Natural killer cell treated with Interleukin-12 subunit alpha and Interleukin-12 subunit beta and Interleukin-15 and Interleukin-18, amount 100 ng/mL, for 72 hours (primary cell): ENCODE data around the gene STIM1. TPM values are rescaled to one million over a fixed set of nuclear protein-coding genes. Genes with fewer than 3 reads are reported as not detected.

Source experiments
- ATAC-seq, 2 donors: fragments of 150-1000 bp; cut with Tn5 transposase in 1 of 2; sonication (Bioruptor Pico), chemical (Tn5 transposase) in 1 of 2; 2 replicates each; pipeline ENCODE4 v1.10.0; 2021
- DNase-seq: peaks from one replicate; pipeline ENCODE4 v3.0.0; 2022; ENCODE audit warnings: low spot score
- H3K27ac Mint-ChIP-seq, 2 donors: 1 replicate in 1 of 2; 2 replicates in 1 of 2; pipeline ENCODE4 v1.8.0; 2022; ENCODE audit warnings: mixed read lengths in 2 of 2, mild to moderate bottlenecking in 1 of 2, moderate library complexity in 1 of 2
- H3K27me3 Mint-ChIP-seq, 2 donors: 1 replicate in 1 of 2; 2 replicates in 1 of 2; pipeline ENCODE4 v1.8.0; 2022; ENCODE audit warnings: mixed read lengths in 2 of 2
- H3K36me3 Mint-ChIP-seq: one replicate; pipeline ENCODE4 v1.8.0; 2022; ENCODE audit warnings: mixed read lengths
- H3K4me1 Mint-ChIP-seq, 2 donors: 1 replicate in 1 of 2; 2 replicates in 1 of 2; pipeline ENCODE4 v1.8.0; 2022; ENCODE audit warnings: low read depth in 2 of 2, mixed read lengths in 2 of 2, mild to moderate bottlenecking in 1 of 2
- H3K4me3 Mint-ChIP-seq: one replicate; pipeline ENCODE4 v1.8.0; 2022; ENCODE audit warnings: mixed read lengths
- H3K9me3 Mint-ChIP-seq: 2 replicates; pipeline ENCODE4 v1.8.0; 2022; ENCODE audit warnings: mixed read lengths
- total RNA-seq, 2 donors: library from RNA; stranded (reverse); gene quantifications; one replicate each; pipeline ENCODE4 v1.2.3, GENCODE V29; 2022

The STIM1 gene
- total RNA-seq, 2 donors from 2014 or later = 83.9 to 85.9 TPM

DNA sequence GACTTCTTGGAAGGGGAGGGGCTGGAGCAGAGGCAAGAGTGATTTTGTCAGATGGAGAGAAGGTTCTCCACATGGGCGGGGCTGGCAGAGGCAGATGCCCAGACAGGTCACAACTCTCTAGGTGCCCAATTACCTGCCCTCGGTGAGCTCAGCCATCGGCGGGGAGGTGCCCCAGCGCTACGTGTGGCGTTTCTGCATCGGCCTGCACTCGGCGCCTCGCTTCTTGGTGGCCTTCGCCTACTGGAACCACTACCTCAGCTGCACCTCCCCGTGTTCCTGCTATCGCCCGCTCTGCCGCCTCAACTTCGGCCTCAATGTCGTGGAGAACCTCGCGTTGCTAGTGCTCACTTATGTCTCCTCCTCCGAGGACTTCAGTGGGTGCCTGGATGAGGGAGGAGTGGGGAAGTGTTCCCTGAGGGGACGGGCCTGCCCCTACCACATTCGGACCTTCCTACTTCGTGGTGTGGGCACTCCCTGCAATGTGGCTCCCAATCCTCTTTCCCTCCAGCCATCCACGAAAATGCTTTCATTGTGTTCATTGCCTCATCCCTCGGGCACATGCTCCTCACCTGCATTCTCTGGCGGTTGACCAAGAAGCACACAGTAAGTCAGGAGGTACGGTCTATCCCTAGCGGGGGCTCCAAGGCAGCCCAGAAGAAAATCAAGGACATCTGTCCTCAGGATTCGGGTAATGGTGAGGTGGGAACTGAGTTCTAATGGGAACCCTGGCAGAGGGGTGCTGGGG lies 31.5 kb upstream of the STIM1 start:
- peak overlapping the region in 1 of 2 donors; percentile 78 for H3K27ac Mint-ChIP-seq

DNA sequence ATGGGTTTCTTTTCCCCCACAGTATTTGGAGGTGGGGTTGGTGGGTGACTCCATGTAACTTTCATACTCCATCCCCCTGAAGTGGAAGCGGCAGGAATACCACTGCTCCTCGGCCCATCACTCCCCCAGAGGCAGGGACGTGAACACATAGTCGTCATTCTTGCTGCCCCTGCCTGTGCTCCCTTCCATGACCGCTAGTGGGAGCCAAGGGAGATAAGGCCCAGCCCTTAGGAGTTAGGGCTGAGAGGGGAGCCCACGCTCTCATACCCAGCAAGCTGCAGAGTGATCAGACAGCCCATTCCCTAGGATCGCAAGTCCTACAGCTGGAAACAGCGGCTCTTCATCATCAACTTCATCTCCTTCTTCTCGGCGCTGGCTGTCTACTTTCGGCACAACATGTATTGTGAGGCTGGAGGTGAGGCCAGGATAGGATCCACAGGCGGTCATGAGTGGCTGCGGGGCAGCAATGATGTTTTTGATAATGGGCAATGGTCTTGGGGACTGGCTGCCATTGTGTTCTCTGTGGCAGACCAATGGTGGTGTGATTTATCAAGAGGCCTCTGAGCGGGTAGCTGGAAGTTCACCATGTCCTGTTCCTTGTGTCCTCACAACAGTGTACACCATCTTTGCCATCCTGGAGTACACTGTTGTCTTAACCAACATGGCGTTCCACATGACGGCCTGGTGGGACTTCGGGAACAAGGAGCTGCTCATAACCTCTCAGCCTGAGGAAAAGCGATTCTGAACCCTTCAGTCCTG lies 30.6 kb upstream of the STIM1 start:
- H3K4me1 Mint-ChIP-seq = peaks cover 28 to 34% of the 10 kb centered on the region in 2 donors
- peak overlapping the region; percentile 53 to 78 for H3K27ac Mint-ChIP-seq
- no peak overlapping the region for H3K4me3 Mint-ChIP-seq
- no peaks in the 10 kb centered on the region for H3K9me3 Mint-ChIP-seq
- peak; percentile 80 for DNase-seq
- ATAC-seq = peak; percentile 88 to 91
- H3K36me3 Mint-ChIP-seq = peaks cover 4% of the 10 kb centered on the region
- H3K27me3 Mint-ChIP-seq = no peaks in the 10 kb centered on the region

More for the DNA sequence above, 31.5 kb upstream of the STIM1 start:
- DNase-seq (no peak), ATAC-seq (no peak)
- peaks cover 4% of the 10 kb centered on the region for H3K36me3 Mint-ChIP-seq
- H3K4me1 Mint-ChIP-seq = peaks cover 28 to 31% of the 10 kb centered on the region in 2 donors
- H3K4me3 Mint-ChIP-seq = no peak overlapping the region
- H3K9me3 Mint-ChIP-seq = no peaks in the 10 kb centered on the region
- no peaks in the 10 kb centered on the region for H3K27me3 Mint-ChIP-seq

DNA sequence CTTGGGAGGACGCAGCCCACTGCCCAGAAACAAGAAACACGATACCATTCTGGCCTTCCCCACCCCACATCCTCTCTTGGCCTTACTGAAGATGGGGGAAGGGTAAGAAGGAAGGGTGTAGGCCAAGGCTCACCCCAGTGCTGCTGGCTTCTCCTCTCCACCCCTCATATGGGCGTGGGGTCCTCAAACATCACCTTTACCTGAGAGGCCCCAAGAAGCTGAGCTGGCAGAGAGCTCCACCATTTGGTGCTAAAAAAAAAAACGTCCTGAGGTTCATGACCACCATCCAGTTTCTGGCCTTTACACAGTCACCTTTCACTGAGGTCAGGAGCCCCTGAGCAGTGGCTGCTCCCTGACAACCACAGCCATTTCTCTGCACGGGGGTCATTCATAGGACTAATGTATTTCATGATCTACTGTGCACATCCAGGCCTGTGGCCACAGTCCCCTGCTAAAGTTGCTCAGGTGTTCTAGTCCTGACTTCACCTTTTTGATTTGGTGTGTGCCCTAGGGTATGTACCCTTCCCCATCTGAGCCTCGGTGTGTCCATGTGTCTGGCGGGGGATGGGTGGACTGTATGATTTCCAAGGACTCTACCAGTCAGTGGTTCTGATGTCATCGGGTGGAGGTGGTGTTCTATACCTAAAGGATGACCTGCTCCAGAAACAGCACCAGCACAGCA lies 29.9 kb upstream of the STIM1 start:
- DNase-seq (no peak), ATAC-seq (no peak)
- H3K4me1 Mint-ChIP-seq = peaks cover 34 to 39% of the 10 kb centered on the region in 2 donors
- H3K9me3 Mint-ChIP-seq = no peaks in the 10 kb centered on the region
- peak overlapping the region; percentile 63 to 78 for H3K27ac Mint-ChIP-seq
- peaks cover 4% of the 10 kb centered on the region for H3K36me3 Mint-ChIP-seq
- H3K4me3 Mint-ChIP-seq = no peak overlapping the region
- H3K27me3 Mint-ChIP-seq = no peaks in the 10 kb centered on the region

DNA sequence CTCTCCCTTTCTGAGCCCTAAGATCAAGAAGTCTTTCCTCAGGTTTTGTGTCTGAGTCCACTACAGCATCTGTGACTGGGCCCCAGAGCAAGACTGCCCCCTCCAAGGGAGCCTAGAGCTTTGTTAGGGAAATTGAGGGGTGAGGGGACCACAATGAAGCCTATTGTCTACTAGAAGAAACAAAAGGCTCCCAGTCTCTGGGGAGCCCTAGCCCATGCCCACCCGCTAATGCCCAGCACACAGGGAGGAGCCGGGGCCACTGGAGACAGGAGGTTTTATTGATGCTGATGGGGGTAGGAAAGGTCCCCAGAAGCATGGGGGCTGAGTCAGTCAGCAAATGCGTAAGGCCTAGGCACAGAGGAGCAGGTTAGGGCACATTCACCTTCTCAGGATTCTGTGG lies 28.7 kb upstream of the STIM1 start:
- Mint-ChIP-seq H3K9me3 (no peaks in the 10 kb centered on the region), H3K27me3 (no peaks in the 10 kb centered on the region), H3K4me3 (no peak overlapping the region), H3K27ac (peak overlapping the region; percentile 63 to 78), H3K36me3 (peaks cover 4% of the 10 kb centered on the region), H3K4me1 (peaks cover 45 to 50% of the 10 kb centered on the region in 2 donors)
- no peak for DNase-seq
- no peak for ATAC-seq

DNA sequence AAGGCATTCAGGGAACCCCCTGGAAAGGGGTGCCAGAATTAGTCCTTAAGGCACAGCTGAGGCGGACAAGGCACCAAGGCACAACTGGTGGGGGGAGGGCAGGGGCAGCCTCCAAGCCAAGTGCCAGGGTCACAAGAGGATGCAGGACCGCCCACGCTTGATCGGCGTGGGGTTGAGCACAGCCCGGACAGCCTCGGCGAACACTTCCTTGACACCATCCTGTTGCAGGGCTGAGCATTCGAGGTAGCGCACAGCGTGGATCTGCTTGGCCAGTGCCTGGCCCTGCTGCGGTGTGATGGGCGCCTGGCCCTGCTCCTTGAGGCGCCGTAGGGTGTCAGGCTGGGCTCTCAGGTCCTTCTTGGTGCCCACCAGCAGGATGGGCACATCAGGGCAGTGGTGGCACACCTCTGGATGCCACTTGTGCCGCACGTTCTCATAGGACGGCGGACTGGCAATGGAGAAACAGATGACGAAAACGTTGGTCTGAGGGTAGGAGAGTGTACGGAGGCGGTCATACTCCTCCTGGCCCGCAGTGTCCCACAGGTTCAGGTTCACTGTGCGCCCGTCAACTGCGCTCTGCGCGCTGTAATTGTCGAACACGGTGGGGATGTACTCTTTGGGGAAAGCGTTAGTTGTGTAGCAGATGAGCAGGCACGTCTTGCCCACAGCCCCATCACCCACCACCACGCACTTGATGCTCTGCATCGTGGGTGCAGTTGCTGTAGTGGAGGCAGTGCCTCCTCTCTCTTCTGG lies 27.9 kb upstream of the STIM1 start:
- Mint-ChIP-seq H3K9me3 (no peaks in the 10 kb centered on the region), H3K27ac (peak overlapping the region; percentile 57 to 78), H3K27me3 (no peaks in the 10 kb centered on the region), H3K4me1 (peaks cover 54 to 59% of the 10 kb centered on the region in 2 donors), H3K36me3 (peaks cover 4% of the 10 kb centered on the region), H3K4me3 (no peak overlapping the region)
- ATAC-seq (no peak), DNase-seq (no peak)

DNA sequence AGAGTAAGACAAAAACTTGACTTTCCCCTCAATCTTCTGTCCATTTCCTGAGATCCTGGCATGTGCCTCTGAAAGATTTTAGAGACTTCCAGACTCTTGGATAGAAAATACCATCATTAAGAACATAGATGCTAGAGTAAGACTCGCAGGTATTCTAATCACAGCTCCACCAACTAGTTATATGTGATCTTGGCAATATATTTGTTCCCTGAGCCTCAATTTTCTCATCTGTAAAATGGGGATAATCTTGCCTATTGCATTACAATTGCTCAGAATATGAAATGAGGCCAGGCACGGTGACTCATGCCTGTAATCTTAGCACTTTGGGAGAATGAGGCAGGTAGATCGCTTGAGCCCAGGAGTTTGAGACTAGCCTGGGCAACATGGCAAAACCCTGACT lies 25.4 kb upstream of the STIM1 start:
- Mint-ChIP-seq H3K4me3 (no peak overlapping the region), H3K27me3 (no peaks in the 10 kb centered on the region), H3K9me3 (no peaks in the 10 kb centered on the region), H3K36me3 (peaks cover 15% of the 10 kb centered on the region), H3K4me1 (peaks cover 66 to 69% of the 10 kb centered on the region in 2 donors), H3K27ac (peak overlapping the region; percentile 96 to 99)
- no peak for DNase-seq
- ATAC-seq = no peak

DNA sequence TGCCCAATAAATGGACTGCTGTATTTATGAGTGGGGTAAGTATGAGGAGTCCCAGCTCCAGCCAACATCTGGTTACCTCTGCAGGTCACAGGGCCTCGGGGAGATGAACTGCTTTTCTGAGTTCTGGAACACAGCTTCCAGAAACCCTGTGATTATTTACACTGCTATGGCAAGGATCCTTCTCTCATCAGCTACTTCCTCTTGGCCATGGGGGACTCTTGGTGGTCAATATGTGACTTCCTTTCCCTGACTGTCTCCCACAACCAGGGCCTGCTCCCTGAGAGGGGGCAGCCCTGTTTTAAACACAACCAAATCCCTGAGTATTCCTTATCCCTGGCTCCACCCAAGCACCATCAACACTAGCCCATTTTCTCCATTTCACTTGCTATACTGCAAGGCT lies 24.7 kb upstream of the STIM1 start:
- H3K9me3 Mint-ChIP-seq = no peaks in the 10 kb centered on the region
- no peak for ATAC-seq

DNA sequence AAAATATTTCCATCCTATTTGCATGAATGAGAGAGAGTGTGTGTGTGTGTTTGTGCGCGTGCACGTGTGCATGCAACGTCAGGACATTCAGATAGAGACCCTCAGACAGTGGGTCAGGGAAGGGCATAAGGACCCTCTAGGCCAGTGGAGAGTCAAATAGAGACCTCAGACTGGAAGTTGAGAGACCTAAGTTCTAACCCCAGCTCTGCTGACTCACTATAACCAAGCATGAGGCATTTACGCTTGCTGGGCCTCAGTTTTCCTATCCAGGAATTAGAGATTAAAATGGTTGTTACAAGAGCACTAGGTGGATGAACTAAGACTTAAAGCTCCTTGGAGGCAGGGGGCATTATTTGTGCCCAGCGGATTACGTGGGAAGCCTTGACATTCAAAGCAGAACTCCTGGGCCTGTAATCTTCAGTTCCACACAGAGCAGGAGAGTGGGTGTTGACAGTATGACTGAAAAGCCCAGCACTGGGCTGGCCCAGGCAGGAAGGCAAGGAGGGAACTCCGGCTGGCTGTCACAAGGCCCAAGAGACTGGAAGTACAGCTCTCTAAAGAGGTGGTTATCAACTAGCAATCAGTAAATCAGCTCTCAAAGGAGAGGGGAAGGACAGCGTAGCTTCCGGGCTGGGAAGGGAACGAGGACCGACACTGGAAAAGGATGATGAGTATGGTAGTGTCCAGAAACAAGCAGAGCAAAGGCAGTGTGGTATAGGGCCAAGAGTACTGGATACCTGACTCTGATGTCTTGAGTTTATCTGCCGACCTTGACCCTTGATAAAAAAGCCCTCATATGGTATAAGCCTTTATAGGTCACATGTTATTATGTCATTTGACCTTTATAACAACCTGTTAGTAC lies 23.9 kb upstream of the STIM1 start:
- peaks cover 64 to 72% of the 10 kb centered on the region in 2 donors for H3K4me1 Mint-ChIP-seq
- DNase-seq (no peak), ATAC-seq (peak; percentile 44 to 70)
- peak overlapping the region; percentile 54 for H3K4me3 Mint-ChIP-seq
- peaks cover 22% of the 10 kb centered on the region for H3K36me3 Mint-ChIP-seq
- peak overlapping the region; percentile 96 to 99 for H3K27ac Mint-ChIP-seq
- no peaks in the 10 kb centered on the region for H3K27me3 Mint-ChIP-seq
- H3K9me3 Mint-ChIP-seq = no peaks in the 10 kb centered on the region

More for the DNA sequence above, 24.7 kb upstream of the STIM1 start:
- Mint-ChIP-seq H3K36me3 (peaks cover 21% of the 10 kb centered on the region), H3K4me1 (peaks cover 67 to 73% of the 10 kb centered on the region in 2 donors), H3K27ac (peak overlapping the region; percentile 96 to 99), H3K27me3 (no peaks in the 10 kb centered on the region), H3K4me3 (peak overlapping the region; percentile 54)
- DNase-seq = no peak

DNA sequence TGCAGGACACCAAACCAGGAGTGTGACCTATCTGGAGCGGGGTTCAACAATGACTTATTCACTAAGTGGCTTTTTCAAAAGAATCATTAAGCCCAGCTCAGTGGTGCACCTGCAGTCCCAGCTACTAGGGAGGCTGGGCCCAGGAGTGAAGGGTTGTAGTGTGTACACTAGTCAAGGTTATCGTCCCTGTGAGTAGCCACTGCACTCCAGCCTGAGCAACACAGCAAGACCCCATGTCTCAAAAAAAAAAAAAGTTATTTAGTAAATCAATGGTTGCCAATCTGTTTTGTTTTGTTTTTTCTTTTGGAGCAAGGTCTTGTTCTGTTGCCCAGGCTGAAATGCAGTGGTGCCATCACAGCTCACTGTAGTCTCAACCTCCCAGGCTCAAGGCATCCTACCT lies 22.6 kb upstream of the STIM1 start:
- H3K36me3 Mint-ChIP-seq = peaks cover 18% of the 10 kb centered on the region
- peak overlapping the region; percentile 96 to 99 for H3K27ac Mint-ChIP-seq
- no peak for ATAC-seq
- H3K4me3 Mint-ChIP-seq = peak overlapping the region; percentile 60
- H3K4me1 Mint-ChIP-seq = peaks cover 68 to 75% of the 10 kb centered on the region in 2 donors
- no peak for DNase-seq
- H3K27me3 Mint-ChIP-seq = no peaks in the 10 kb centered on the region
- no peaks in the 10 kb centered on the region for H3K9me3 Mint-ChIP-seq

DNA sequence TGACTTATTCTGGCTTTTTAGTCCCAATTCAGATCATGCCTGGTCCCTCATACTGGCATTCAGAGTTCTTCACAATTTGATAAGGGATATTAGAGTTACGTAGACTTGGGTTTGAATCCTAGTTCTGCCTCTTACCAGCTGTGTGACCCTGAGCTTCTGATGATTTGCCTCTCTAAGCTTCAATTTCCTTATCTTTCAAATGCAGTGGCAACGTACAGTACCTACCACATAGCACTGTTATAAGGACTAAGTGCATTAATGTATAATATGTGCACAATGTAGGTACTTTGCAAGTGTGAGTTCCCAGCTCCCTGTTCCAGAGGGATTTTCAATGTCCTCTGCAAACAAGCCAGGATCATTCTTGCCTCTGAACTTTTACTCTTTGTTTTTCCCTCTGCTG lies 22.0 kb upstream of the STIM1 start:
- DNase-seq (no peak), ATAC-seq (no peak)
- H3K36me3 Mint-ChIP-seq = peaks cover 22% of the 10 kb centered on the region
- no peaks in the 10 kb centered on the region for H3K9me3 Mint-ChIP-seq
- peaks cover 75 to 77% of the 10 kb centered on the region in 2 donors for H3K4me1 Mint-ChIP-seq
- no peaks in the 10 kb centered on the region for H3K27me3 Mint-ChIP-seq
- H3K4me3 Mint-ChIP-seq = peak overlapping the region; percentile 100
- H3K27ac Mint-ChIP-seq = peak overlapping the region; percentile 96 to 99

DNA sequence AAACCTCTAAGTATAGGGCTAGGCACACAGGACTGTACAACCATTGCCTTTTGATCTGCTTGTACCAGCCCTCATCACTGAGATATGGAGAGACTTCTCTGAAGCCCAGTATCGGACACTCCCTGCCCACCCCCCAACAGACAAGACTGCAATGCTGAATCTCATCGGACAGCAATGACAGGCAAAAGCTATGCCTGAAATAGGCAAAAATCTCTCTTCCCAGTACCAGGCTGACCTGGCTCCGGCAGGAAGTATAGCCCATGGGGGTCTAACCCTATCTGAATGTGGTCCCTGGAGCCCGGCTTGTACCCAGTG lies 21.2 kb upstream of the STIM1 start:
- H3K9me3 Mint-ChIP-seq = no peaks in the 10 kb centered on the region
- H3K27me3 Mint-ChIP-seq = no peaks in the 10 kb centered on the region
- peaks cover 82 to 84% of the 10 kb centered on the region in 2 donors for H3K4me1 Mint-ChIP-seq
- H3K27ac Mint-ChIP-seq = peak overlapping the region; percentile 96 to 99
- peaks cover 24% of the 10 kb centered on the region for H3K36me3 Mint-ChIP-seq
- no peak for DNase-seq
- no peak for ATAC-seq
- H3K4me3 Mint-ChIP-seq = peak overlapping the region; percentile 100

DNA sequence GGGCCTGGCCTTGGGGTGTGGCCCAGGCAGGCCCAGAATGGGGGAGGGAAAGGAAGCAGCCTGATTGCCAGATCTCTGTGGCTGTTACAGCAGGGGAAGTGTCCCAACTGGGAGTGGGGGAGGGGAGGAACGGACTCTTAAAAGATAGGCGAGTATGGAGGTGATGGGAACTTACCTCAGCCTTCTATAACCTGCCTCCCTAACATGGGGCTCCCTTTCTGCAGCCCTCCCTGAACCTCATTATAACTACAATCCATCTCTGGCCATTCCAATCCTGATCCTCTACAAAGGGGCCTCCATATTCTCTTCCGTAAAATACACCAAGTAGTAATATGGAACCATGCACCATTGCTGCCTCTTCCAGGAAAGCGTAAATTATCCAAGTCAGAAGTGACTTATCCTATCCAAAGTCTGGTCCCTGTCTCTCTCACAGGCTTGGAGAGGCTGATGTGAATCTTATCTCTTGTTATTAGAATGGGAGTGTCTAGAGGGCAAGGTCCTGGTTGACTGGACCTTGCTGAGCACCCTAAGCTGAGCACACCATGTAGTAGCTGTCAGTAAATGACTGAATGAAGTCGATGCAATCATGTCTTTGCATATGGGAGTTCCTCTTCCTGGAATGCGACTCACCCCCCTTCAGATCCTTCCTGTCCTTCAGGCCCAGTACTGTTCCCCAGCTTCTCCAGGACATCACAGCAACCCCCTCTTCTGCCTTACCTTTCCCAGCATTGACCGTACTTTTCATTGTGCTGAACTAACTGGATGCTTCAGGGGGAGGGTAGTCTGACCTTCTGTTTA lies 20.6 kb upstream of the STIM1 start:
- Mint-ChIP-seq H3K4me3 (peak overlapping the region; percentile 100), H3K27me3 (no peaks in the 10 kb centered on the region), H3K27ac (peak overlapping the region; percentile 96 to 99), H3K9me3 (no peaks in the 10 kb centered on the region), H3K4me1 (peaks cover 87% of the 10 kb centered on the region in 2 donors), H3K36me3 (peaks cover 28% of the 10 kb centered on the region)
- ATAC-seq (peak; percentile 50 to 54), DNase-seq (peak; percentile 79)
